ENCODE results near the gene TNFRSF13B.

Gene TNFRSF13B

DNA sequence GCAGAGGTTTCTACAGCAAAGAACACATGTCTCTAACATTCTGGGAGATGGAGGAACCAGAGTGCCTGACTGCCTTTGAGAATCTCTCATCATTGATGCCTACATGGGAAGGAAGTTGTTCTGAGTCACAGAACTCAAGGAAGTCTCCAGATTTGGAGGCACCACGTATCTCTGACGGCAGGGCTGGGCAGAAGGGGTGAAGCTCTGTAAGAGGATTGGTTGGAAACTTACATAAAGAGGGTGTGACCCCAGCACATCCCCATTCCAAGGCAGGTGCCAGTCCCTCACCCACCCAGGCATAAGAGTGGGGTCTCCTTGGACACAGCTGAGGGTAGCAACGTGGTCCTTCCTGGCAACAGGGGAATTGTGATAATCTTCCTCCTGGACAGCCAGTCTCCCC is 17.4 kb downstream of the TNFRSF13B start:
- H3K36me3 ChIP-seq (ENCODE audit: insufficient read depth, low read length): no peaks in the 10 kb centered on the region
- H3K9ac ChIP-seq (ENCODE audit: low read depth, low read length): no peak overlapping the region
- no peaks in the 10 kb centered on the region for H3K27me3 ChIP-seq (ENCODE audit: insufficient read depth, low read length, poor library complexity)
- H4K20me1 ChIP-seq (ENCODE audit: insufficient read depth, low read length): no peaks in the 10 kb centered on the region
- TF ChIP-seq EZH2 (IDR thresholded peaks at IDR 0.05; ENCODE audit: borderline replicate concordance, low read depth, low read length, severe bottlenecking) (no peak), CTCF (IDR thresholded peaks at IDR 0.05; ENCODE audit: borderline replicate concordance, extremely low read depth, low read length, poor library complexity, severe bottlenecking) (no peak)
- ATAC-seq (ENCODE audit: insufficient read depth, low read depth) (peak; percentile 49), DNase-seq (no peak)
- H2AFZ ChIP-seq (ENCODE audit: low read depth, low read length): 0 out of 2 replicates have a peak overlapping the region, but pooled peaks have one; percentile 45
- H3K27ac ChIP-seq (ENCODE audit: low read length): peak overlapping the region; percentile 57
- H3K9me3 ChIP-seq (ENCODE audit: insufficient read depth, low read length, severe bottlenecking): peaks cover 3% of the 10 kb centered on the region
- no peak overlapping the region for H3K4me3 ChIP-seq (ENCODE audit: low read depth in 1 of 2, low read length in 2 of 2)
- no peaks in the 10 kb centered on the region for H3K79me2 ChIP-seq (ENCODE audit: insufficient read depth, low read length)
- H3K4me1 ChIP-seq (ENCODE audit: insufficient read depth, low read length): peaks cover 20% of the 10 kb centered on the region
- no peak overlapping the region for H3K4me2 ChIP-seq (ENCODE audit: insufficient read depth, low read length)

GRCh38 chr17:16953841-16954240 is 18.1 kb downstream of the TNFRSF13B start:
- H3K9me3 ChIP-seq (ENCODE audit: insufficient read depth, low read length, severe bottlenecking): peaks cover 9% of the 10 kb centered on the region
- TF ChIP-seq EZH2 (IDR thresholded peaks at IDR 0.05; ENCODE audit: borderline replicate concordance, low read depth, low read length, severe bottlenecking) (no peak), CTCF (IDR thresholded peaks at IDR 0.05; ENCODE audit: borderline replicate concordance, extremely low read depth, low read length, poor library complexity, severe bottlenecking) (no peak)
- no peaks in the 10 kb centered on the region for H3K79me2 ChIP-seq (ENCODE audit: insufficient read depth, low read length)
- DNase-seq (no peak), ATAC-seq (ENCODE audit: insufficient read depth, low read depth) (no peak)
- H3K4me1 ChIP-seq (ENCODE audit: insufficient read depth, low read length): peaks cover 20% of the 10 kb centered on the region
- no peaks in the 10 kb centered on the region for H3K36me3 ChIP-seq (ENCODE audit: insufficient read depth, low read length)
- H3K9ac ChIP-seq (ENCODE audit: low read depth, low read length): no peak overlapping the region
- no peak overlapping the region for H3K4me2 ChIP-seq (ENCODE audit: insufficient read depth, low read length)
- no peak overlapping the region for H3K4me3 ChIP-seq (ENCODE audit: low read depth in 1 of 2, low read length in 2 of 2)
- no peaks in the 10 kb centered on the region for H3K27me3 ChIP-seq (ENCODE audit: insufficient read depth, low read length, poor library complexity)
- H3K27ac ChIP-seq (ENCODE audit: low read length): peak overlapping the region; percentile 57; the same call in 1 of the 2 replicates
- H2AFZ ChIP-seq (ENCODE audit: low read depth, low read length): no peak overlapping the region
- H4K20me1 ChIP-seq (ENCODE audit: insufficient read depth, low read length): no peaks in the 10 kb centered on the region

- no peak overlapping the region for H3K4me2 ChIP-seq (ENCODE audit: insufficient read depth, low read length)
- H3K79me2 ChIP-seq (ENCODE audit: insufficient read depth, low read length): no peaks in the 10 kb centered on the region
- no peaks in the 10 kb centered on the region for H3K36me3 ChIP-seq (ENCODE audit: insufficient read depth, low read length)
- no peak overlapping the region for H3K4me3 ChIP-seq (ENCODE audit: low read depth in 1 of 2, low read length in 2 of 2)
- no peaks in the 10 kb centered on the region for H4K20me1 ChIP-seq (ENCODE audit: insufficient read depth, low read length)
- H3K9ac ChIP-seq (ENCODE audit: low read depth, low read length): no peak overlapping the region
- DNase-seq (no peak), ATAC-seq (ENCODE audit: insufficient read depth, low read depth) (no peak)
- H3K4me1 ChIP-seq (ENCODE audit: insufficient read depth, low read length): peaks cover 20% of the 10 kb centered on the region
- H3K9me3 ChIP-seq (ENCODE audit: insufficient read depth, low read length, severe bottlenecking): peaks cover 11% of the 10 kb centered on the region
- TF ChIP-seq EZH2 (IDR thresholded peaks at IDR 0.05; ENCODE audit: borderline replicate concordance, low read depth, low read length, severe bottlenecking): no peak
- TF ChIP-seq CTCF (IDR thresholded peaks at IDR 0.05; ENCODE audit: borderline replicate concordance, extremely low read depth, low read length, poor library complexity, severe bottlenecking): no peak
- H2AFZ ChIP-seq (ENCODE audit: low read depth, low read length): no peak overlapping the region
- H3K27ac ChIP-seq (ENCODE audit: low read length): no peak overlapping the region
- H3K27me3 ChIP-seq (ENCODE audit: insufficient read depth, low read length, poor library complexity): no peaks in the 10 kb centered on the region
Observed at GRCh38 chr17:16953347-16953746, 18.6 kb downstream of the TNFRSF13B start.

DNA sequence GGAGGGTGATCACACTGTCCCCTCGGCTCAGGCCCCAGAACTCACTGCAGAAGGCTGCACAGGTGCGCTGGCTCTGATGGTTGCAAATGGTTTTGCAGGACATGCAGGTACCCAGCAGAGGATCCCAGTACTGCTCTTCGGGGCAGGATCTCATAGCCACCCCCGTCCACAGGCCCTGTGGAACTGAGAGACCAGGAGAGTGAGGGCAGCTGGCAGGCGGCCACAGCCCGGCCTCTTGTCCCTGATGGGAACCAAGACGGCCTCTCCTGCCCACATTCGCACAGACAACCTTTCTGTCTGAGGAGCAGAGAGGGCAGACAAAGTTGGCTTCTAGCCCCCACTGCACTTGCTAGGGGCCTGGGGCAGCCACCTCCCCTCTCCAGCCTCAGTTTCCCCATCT is 19.5 kb downstream of the TNFRSF13B start:
- Histone ChIP-seq H3K79me2 (ENCODE audit: insufficient read depth, low read length) (no peaks in the 10 kb centered on the region), H3K36me3 (ENCODE audit: insufficient read depth, low read length) (no peaks in the 10 kb centered on the region), H3K9ac (ENCODE audit: low read depth, low read length) (no peak overlapping the region), H4K20me1 (ENCODE audit: insufficient read depth, low read length) (no peaks in the 10 kb centered on the region), H3K27me3 (ENCODE audit: insufficient read depth, low read length, poor library complexity) (no peaks in the 10 kb centered on the region), H3K4me3 (ENCODE audit: low read depth in 1 of 2, low read length in 2 of 2) (no peak overlapping the region), H2AFZ (ENCODE audit: low read depth, low read length) (no peak overlapping the region), H3K9me3 (ENCODE audit: insufficient read depth, low read length, severe bottlenecking) (peaks cover 11% of the 10 kb centered on the region), H3K27ac (ENCODE audit: low read length) (no peak overlapping the region), H3K4me2 (ENCODE audit: insufficient read depth, low read length) (no peak overlapping the region), H3K4me1 (ENCODE audit: insufficient read depth, low read length) (peaks cover 20% of the 10 kb centered on the region)
- no peak for TF ChIP-seq CTCF (IDR thresholded peaks at IDR 0.05; ENCODE audit: borderline replicate concordance, extremely low read depth, low read length, poor library complexity, severe bottlenecking)
- no peak for TF ChIP-seq EZH2 (IDR thresholded peaks at IDR 0.05; ENCODE audit: borderline replicate concordance, low read depth, low read length, severe bottlenecking)
- no peak for ATAC-seq (ENCODE audit: insufficient read depth, low read depth)
- no peak for DNase-seq

Measured in DND-41 (cell line).